Sigmoid colon (tissue), 4 donors: ENCODE results near the gene KIF19.

Source experiments
- EP300 ChIP-seq, 4 donors: sonication (generic); formaldehyde crosslinking; IDR thresholded peaks; one replicate each; pipeline ENCODE4 v1.6.1; 2017; ENCODE audit warnings: antibody characterized with exemption in 4 of 4
- POLR2A ChIP-seq, 2 donors: fragments of 450-650 bp; IDR thresholded peaks; one replicate each; pipeline ENCODE4 v1.6.1; 2016; ENCODE audit warnings: antibody characterized with exemption in 2 of 2, mild to moderate bottlenecking in 2 of 2, moderate library complexity in 2 of 2
- TF ChIP-seq, protein P1 (sequence below), 4 experiments: fragments of 450-650 bp in 3 of 4; fragments of 200-600 bp in 1 of 4; IDR thresholded peaks; one replicate each; pipeline ENCODE4 v1.5.1; 2016 to 2019; ENCODE audit warnings: antibody characterized with exemption in 4 of 4, mild to moderate bottlenecking in 3 of 4, moderate library complexity in 2 of 4

GRCh38 chr17:74337834-74338500 is 11.9 kb downstream of the KIF19 start:
- TF ChIP-seq EP300 (IDR thresholded peaks at IDR 0.05): no peak
- TF ChIP-seq, protein P1, sequence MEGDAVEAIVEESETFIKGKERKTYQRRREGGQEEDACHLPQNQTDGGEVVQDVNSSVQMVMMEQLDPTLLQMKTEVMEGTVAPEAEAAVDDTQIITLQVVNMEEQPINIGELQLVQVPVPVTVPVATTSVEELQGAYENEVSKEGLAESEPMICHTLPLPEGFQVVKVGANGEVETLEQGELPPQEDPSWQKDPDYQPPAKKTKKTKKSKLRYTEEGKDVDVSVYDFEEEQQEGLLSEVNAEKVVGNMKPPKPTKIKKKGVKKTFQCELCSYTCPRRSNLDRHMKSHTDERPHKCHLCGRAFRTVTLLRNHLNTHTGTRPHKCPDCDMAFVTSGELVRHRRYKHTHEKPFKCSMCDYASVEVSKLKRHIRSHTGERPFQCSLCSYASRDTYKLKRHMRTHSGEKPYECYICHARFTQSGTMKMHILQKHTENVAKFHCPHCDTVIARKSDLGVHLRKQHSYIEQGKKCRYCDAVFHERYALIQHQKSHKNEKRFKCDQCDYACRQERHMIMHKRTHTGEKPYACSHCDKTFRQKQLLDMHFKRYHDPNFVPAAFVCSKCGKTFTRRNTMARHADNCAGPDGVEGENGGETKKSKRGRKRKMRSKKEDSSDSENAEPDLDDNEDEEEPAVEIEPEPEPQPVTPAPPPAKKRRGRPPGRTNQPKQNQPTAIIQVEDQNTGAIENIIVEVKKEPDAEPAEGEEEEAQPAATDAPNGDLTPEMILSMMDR (IDR thresholded peaks at IDR 0.05): no peak
- no peak for TF ChIP-seq POLR2A (IDR thresholded peaks at IDR 0.05)
